Left lobe of liver (tissue), 2 donors: ENCODE measurements around the gene CHST15. TPM values are rescaled to one million over a fixed set of nuclear protein-coding genes. Genes with fewer than 3 reads are reported as not detected.

ENCODE experiments used
- ATAC-seq: fragments of 200-7000 bp; cut with Tn5 transposase; one replicate; pipeline ENCODE4 v1.9.1; 2020; ENCODE audit warnings: mild to moderate bottlenecking, moderate library complexity
- DNase-seq: peaks from one replicate; pipeline ENCODE4 v3.0.0-alpha.2; 2020; ENCODE audit warnings: low spot score
- total RNA-seq: library from RNA; stranded (reverse); gene quantifications from one replicate; pipeline ENCODE4 v1.2.1, GENCODE V29; 2021
- donor health status: DM: no; HTN: no; CAD: no; lungs with moderate emphysema.
- donor health status: DM: no; HTN: yes; CAD: no.

Gene CHST15
- total RNA-seq, 1 donor from 2014 or later: 12.8 TPM

GRCh38 chr10:123988694-123989093 is 104.7 kb downstream of the CHST15 start:
- DNase-seq: no peak
- ATAC-seq: no peak

- ATAC-seq: no peak
- no peak for DNase-seq
These were observed 106.7 kb downstream of the CHST15 start for GRCh38 chr10:123986736-123987135.

GRCh38 chr10:123974406-123974805 is 119.0 kb downstream of the CHST15 start:
- DNase-seq: no peak
- ATAC-seq: no peak

- no peak for DNase-seq
These were observed 120.7 kb downstream of the CHST15 start for GRCh38 chr10:123972481-123973401.

GRCh38 chr10:123970927-123971286 is 122.5 kb downstream of the CHST15 start:
- ATAC-seq: no peak
- no peak for DNase-seq

More at GRCh38 chr10:123972481-123973401, 120.7 kb downstream of the CHST15 start:
- ATAC-seq: no peak

- DNase-seq: no peak
- ATAC-seq: no peak
These were observed 123.0 kb downstream of the CHST15 start for GRCh38 chr10:123970207-123970926.

GRCh38 chr10:123967626-123968243 is 125.7 kb downstream of the CHST15 start:
- peak; percentile 92 for ATAC-seq
- DNase-seq: peak; percentile 68

GRCh38 chr10:123966896-123967231 is 126.5 kb downstream of the CHST15 start:
- no peak for ATAC-seq

GRCh38 chr10:123965973-123966895 is 127.2 kb downstream of the CHST15 start:
- no peak for ATAC-seq
- no peak for DNase-seq

More at GRCh38 chr10:123966896-123967231, 126.5 kb downstream of the CHST15 start:
- no peak for DNase-seq

- ATAC-seq: no peak
- no peak for DNase-seq
These were observed 128.4 kb downstream of the CHST15 start for GRCh38 chr10:123964953-123965352.

- no peak for ATAC-seq
These were observed 130.5 kb downstream of the CHST15 start for GRCh38 chr10:123962756-123963530.

GRCh38 chr10:123958241-123958640 is 135.2 kb downstream of the CHST15 start:
- ATAC-seq (no peak), DNase-seq (no peak)

More at GRCh38 chr10:123962756-123963530, 130.5 kb downstream of the CHST15 start:
- DNase-seq: no peak

Other genes starting within 250 kb of the CHST15 start
- gene CPXM2, start 201.8 kb downstream of the CHST15 start, total RNA-seq: 0.45 TPM